Neuronal stem cell (in vitro differentiated cells): Measurements from ENCODE around the gene PRUNE2.

ENCODE experiments used
- DNase-seq: peaks from one replicate; pipeline ENCODE4 v3.0.0-alpha.2; 2013; ENCODE audit warnings: low spot score
- H2AFZ ChIP-seq: one replicate; pipeline ENCODE4 v1.6.1; 2013; ENCODE audit warnings: mild to moderate bottlenecking, low read length, inconsistent platforms
- H2AK5ac ChIP-seq: 2 replicates; pipeline ENCODE4 v1.6.1; 2013; ENCODE audit warnings: low read depth, mild to moderate bottlenecking, inconsistent platforms, low read length, moderate library complexity, mixed read lengths
- H2BK120ac ChIP-seq: 2 replicates; pipeline ENCODE4 v1.6.1; 2013; ENCODE audit warnings: low read depth, mild to moderate bottlenecking, inconsistent platforms, low read length, moderate library complexity, mixed read lengths
- H2BK12ac ChIP-seq: one replicate; pipeline ENCODE4 v1.6.1; 2013; ENCODE audit warnings: low read length, inconsistent platforms
- H2BK15ac ChIP-seq: 2 replicates; pipeline ENCODE4 v1.6.1; 2013; ENCODE audit warnings: mild to moderate bottlenecking, low read length, inconsistent platforms, mixed read lengths
- H2BK5ac ChIP-seq: one replicate; pipeline ENCODE4 v1.6.1; 2013; ENCODE audit warnings: inconsistent platforms, mild to moderate bottlenecking, low read length, moderate library complexity
- H3K14ac ChIP-seq: one replicate; pipeline ENCODE4 v1.6.1; 2013; ENCODE audit warnings: low read length, inconsistent platforms
- H3K18ac ChIP-seq: 2 replicates; pipeline ENCODE4 v1.6.1; 2013; ENCODE audit warnings: low read length, inconsistent platforms
- H3K23ac ChIP-seq: 2 replicates; pipeline ENCODE4 v1.6.1; 2013; ENCODE audit warnings: low read depth, mild to moderate bottlenecking, mixed read lengths, low read length, inconsistent platforms; ENCODE audit not compliant: poor library complexity
- H3K27ac ChIP-seq: replicated peaks from 3 replicates; pipeline ENCODE4 v1.5.1; 2013; ENCODE audit warnings: low read length, inconsistent platforms
- H3K27me3 ChIP-seq, 3 experiments: 2 replicates each; pipeline ENCODE4 v1.6.1; 2013; ENCODE audit warnings: low read length in 3 of 3, mild to moderate bottlenecking in 2 of 3, inconsistent platforms in 1 of 3, low read depth in 1 of 3, mixed read lengths in 1 of 3, moderate library complexity in 1 of 3; ENCODE audit not compliant: control insufficient read depth in 3 of 3, insufficient read depth in 3 of 3
- H3K36me3 ChIP-seq, 2 donors: replicated peaks in 1 of 2; 2 replicates each; pipeline ENCODE4 v1.6.1; 2013; ENCODE audit warnings: low read length in 2 of 2; ENCODE audit not compliant: control insufficient read depth in 2 of 2, insufficient read depth in 2 of 2
- H3K4ac ChIP-seq: 2 replicates; pipeline ENCODE4 v1.6.1; 2013; ENCODE audit warnings: inconsistent platforms, mild to moderate bottlenecking, low read length, moderate library complexity
- H3K4me1 ChIP-seq, 2 donors: 1 replicate in 1 of 2; 2 replicates in 1 of 2; pipeline ENCODE4 v1.6.1; 2013; ENCODE audit warnings: low read length in 2 of 2, low read depth in 1 of 2; ENCODE audit not compliant: control insufficient read depth in 2 of 2, insufficient read depth in 1 of 2
- H3K4me2 ChIP-seq: one replicate; pipeline ENCODE4 v1.6.1; 2013; ENCODE audit warnings: mild to moderate bottlenecking, low read length, inconsistent platforms; ENCODE audit not compliant: insufficient read depth, poor library complexity, severe bottlenecking
- H3K4me3 ChIP-seq, 2 donors: 2 replicates each; pipeline ENCODE4 v1.5.1; 2013; ENCODE audit warnings: low read length in 2 of 2, mild to moderate bottlenecking in 2 of 2, inconsistent platforms in 1 of 2, moderate library complexity in 1 of 2
- H3K79me1 ChIP-seq: one replicate; pipeline ENCODE4 v1.6.1; 2013; ENCODE audit warnings: low read depth, mild to moderate bottlenecking, inconsistent platforms, low read length, moderate library complexity
- H3K9ac ChIP-seq: one replicate; pipeline ENCODE4 v1.6.1; 2013; ENCODE audit warnings: mild to moderate bottlenecking, low read depth, low read length, inconsistent platforms; ENCODE audit not compliant: poor library complexity
- H3K9me3 ChIP-seq, 2 donors: replicated peaks in 1 of 2; 2 replicates each; pipeline versions ENCODE3 to v1.6.1; 2013; ENCODE audit warnings: low read length in 2 of 2, mild to moderate bottlenecking in 2 of 2, inconsistent platforms in 1 of 2, low read depth in 1 of 2, mixed read lengths in 1 of 2, moderate library complexity in 1 of 2; ENCODE audit not compliant: control insufficient read depth in 2 of 2, insufficient read depth in 1 of 2
- H4K8ac ChIP-seq: one replicate; pipeline ENCODE4 v1.6.1; 2013; ENCODE audit warnings: low read depth, mild to moderate bottlenecking, inconsistent platforms, low read length, moderate library complexity
- H4K91ac ChIP-seq: one replicate; pipeline ENCODE4 v1.6.1; 2013; ENCODE audit warnings: low read length, low read depth, mild to moderate bottlenecking, inconsistent platforms; ENCODE audit not compliant: poor library complexity
- WGBS, 2 donors: extraction: QIAGEN DNeasy Blood & Tissue Kit; methylation state at CpG; one replicate each; pipeline ENCODE4 v1.1.7; 2013; ENCODE audit warnings: missing lambda C conversion rate in 2 of 2, mixed read lengths in 1 of 2; ENCODE audit not compliant: insufficient read length in 2 of 2, insufficient replicate concordance in 1 of 2; ENCODE audit errors: extremely low coverage in 2 of 2; 5-methylcytosine and 5-hydroxymethylcytosine counted together

Gene PRUNE2

DNA sequence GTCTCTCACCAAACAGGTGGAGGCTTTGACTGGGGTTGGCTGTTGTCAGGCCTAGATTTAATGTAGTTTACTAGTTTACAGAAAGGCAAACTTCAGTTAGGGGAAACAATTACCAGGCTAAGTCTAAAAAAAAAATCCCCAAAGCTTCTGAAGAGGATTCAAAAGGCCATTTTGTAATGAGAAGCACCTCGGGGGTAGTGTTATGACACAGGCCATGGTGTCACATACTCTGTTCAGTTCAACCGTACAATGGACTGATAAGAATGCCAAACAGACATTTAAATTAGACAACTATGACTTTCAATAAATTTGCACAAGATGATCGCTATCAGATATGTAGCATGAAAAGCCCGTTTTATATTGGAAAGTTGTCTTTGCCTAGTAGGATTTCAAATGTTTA is 261.7 kb downstream of the PRUNE2 start:
- no peak for DNase-seq
- no CpG with 5 or more reads among the region's 4 CpGs for WGBS, 2 donors
- Histone ChIP-seq H3K79me1 (no peaks in the 10 kb centered on the region), H3K18ac (no peak overlapping the region), H3K36me3 (no peaks in the 10 kb centered on the region), H3K27ac (no peak overlapping the region), H4K91ac (no peak overlapping the region), H2BK120ac (no peak overlapping the region), H3K9me3 (no peaks in the 10 kb centered on the region), H2AK5ac (no peak overlapping the region), H3K4me2 (no peak overlapping the region), H4K8ac (no peak overlapping the region), H3K4ac (no peak overlapping the region), H2AFZ (no peak overlapping the region), H3K4me3 (no peak overlapping the region), H3K14ac (no peak overlapping the region), H3K9ac (no peak overlapping the region), H3K23ac (no peak overlapping the region), H2BK15ac (no peak overlapping the region), H3K4me1 (peaks cover 0 to 25% of the 10 kb centered on the region in 2 donors), H3K27me3 (no peaks in the 10 kb centered on the region), H2BK5ac (no peak overlapping the region), H2BK12ac (no peak overlapping the region)

DNA sequence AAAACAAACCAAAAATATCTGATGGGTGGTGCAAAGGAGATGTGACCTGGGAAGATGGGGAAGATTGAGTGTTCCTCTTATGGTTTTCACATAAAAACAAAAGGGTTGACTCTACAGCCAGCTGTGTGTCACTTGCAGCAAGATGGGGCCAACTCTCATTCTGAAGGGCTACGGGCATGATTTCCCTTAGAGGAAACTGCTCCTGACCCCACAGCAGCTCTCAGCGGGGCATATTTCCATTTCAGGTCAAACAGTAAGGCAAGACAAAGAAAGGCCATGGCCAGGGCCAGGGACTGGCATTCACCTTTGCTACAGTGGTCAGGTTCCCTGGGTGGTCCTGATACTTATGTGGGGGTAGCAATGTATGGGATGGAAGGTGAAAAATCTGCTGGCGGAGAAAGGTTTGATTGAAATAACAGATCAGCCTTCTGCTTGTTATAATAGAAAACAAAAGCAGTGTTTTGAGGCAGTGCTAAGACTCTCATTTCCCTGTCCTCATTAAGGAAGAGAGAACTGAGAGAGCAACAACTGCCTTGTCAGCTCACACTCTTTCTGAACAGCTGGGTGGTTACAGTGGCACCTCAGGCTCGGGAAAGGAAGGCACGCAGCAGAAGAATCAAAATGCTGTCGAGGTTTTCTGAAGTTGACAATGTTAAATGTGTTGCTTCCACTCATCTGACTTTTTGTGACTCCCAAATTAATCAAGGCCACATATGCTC is 262.4 kb downstream of the PRUNE2 start:
- Histone ChIP-seq H3K4ac (no peak overlapping the region), H3K4me1 (peaks cover 0 to 25% of the 10 kb centered on the region in 2 donors), H2AFZ (no peak overlapping the region), H3K36me3 (no peaks in the 10 kb centered on the region), H3K79me1 (no peaks in the 10 kb centered on the region), H2BK120ac (no peak overlapping the region), H3K27ac (no peak overlapping the region), H3K27me3 (no peaks in the 10 kb centered on the region), H3K4me2 (no peak overlapping the region), H4K91ac (no peak overlapping the region), H3K23ac (no peak overlapping the region), H2AK5ac (no peak overlapping the region), H3K9ac (no peak overlapping the region), H3K18ac (no peak overlapping the region), H2BK15ac (no peak overlapping the region), H4K8ac (no peak overlapping the region), H2BK12ac (no peak overlapping the region), H3K9me3 (no peaks in the 10 kb centered on the region), H3K4me3 (no peak overlapping the region), H2BK5ac (no peak overlapping the region), H3K14ac (no peak overlapping the region)
- WGBS, 2 donors, result no CpG with 5 or more reads among the region's 6 CpGs
- DNase-seq, result no peak

DNA sequence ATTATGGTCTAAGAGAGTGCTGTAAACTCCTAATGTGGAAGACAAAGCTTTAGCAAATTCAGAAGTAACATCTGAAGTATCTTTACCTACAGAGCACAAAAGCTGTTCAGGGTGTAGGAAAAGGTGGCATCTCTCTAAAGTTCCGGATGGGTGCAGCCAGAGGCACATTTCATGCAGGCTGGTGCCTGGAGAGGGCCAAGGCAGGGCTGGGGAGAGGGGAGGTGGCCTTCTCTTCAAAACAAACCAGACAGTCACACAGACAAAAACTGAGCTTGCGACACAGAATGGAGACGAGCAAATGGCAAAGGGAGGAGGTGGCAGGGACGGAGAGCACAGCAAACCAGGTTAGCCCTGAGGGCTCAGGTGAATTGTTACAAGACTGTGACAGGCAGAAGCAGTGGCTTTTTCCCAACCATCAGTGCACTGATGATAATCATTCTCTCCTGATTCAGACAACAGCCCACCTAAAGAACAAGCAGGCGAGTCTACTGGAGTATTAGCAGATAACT is 263.2 kb downstream of the PRUNE2 start:
- no peak overlapping the region for H3K14ac ChIP-seq
- H3K4ac ChIP-seq, result no peak overlapping the region
- no peak overlapping the region for H2BK15ac ChIP-seq
- H2BK12ac ChIP-seq, result no peak overlapping the region
- no peak overlapping the region for H4K8ac ChIP-seq
- H2AFZ ChIP-seq, result no peak overlapping the region
- H3K23ac ChIP-seq, result no peak overlapping the region
- H2AK5ac ChIP-seq, result no peak overlapping the region
- H3K27me3 ChIP-seq, result no peaks in the 10 kb centered on the region
- H3K4me2 ChIP-seq, result no peak overlapping the region
- no peak for DNase-seq
- no peak overlapping the region for H3K18ac ChIP-seq
- no peak overlapping the region for H4K91ac ChIP-seq
- no peaks in the 10 kb centered on the region for H3K79me1 ChIP-seq
- peaks cover 0 to 25% of the 10 kb centered on the region in 2 donors for H3K4me1 ChIP-seq
- no peak overlapping the region for H2BK5ac ChIP-seq
- no peaks in the 10 kb centered on the region for H3K9me3 ChIP-seq
- no peak overlapping the region for H2BK120ac ChIP-seq
- H3K9ac ChIP-seq, result no peak overlapping the region
- H3K27ac ChIP-seq, result no peak overlapping the region
- H3K36me3 ChIP-seq, result no peaks in the 10 kb centered on the region
- no peak overlapping the region for H3K4me3 ChIP-seq
- no CpG with 5 or more reads among the region's 5 CpGs for WGBS, 2 donors

DNA sequence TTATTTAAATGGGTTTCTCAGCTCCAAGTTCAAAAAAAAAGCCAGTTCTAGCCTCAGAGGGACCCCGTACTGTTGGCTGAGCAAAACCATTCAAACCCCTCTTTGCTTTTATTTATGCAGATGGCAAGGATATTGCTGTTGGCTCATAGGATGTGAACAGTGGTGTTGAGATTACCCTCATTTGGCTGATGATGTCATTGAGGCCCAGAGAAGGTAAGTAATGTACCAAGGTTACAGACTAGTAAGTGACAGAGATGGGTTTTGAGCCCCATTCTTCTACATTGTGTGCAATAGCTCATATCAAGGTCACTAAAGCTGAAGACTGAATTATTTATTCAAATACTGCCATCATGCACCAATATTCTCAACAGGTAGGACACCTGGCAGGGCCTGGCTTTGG is 263.8 kb downstream of the PRUNE2 start:
- Histone ChIP-seq H2AFZ (no peak overlapping the region), H3K4me3 (no peak overlapping the region), H4K8ac (no peak overlapping the region), H3K9ac (no peak overlapping the region), H3K4me1 (peaks cover 0 to 25% of the 10 kb centered on the region in 2 donors), H2AK5ac (no peak overlapping the region), H3K79me1 (no peaks in the 10 kb centered on the region), H3K27ac (no peak overlapping the region), H4K91ac (no peak overlapping the region), H3K27me3 (no peaks in the 10 kb centered on the region), H2BK120ac (no peak overlapping the region), H3K4ac (no peak overlapping the region), H3K18ac (no peak overlapping the region), H2BK5ac (no peak overlapping the region), H3K23ac (no peak overlapping the region), H3K9me3 (no peaks in the 10 kb centered on the region), H3K14ac (no peak overlapping the region), H2BK15ac (no peak overlapping the region), H3K36me3 (no peaks in the 10 kb centered on the region), H2BK12ac (no peak overlapping the region), H3K4me2 (no peak overlapping the region)
- no CpG with 5 or more reads among the region's 1 CpG for WGBS, 2 donors
- no peak for DNase-seq
